LHCN-M2 (cell line): ENCODE results near the gene ANKRD65. TPM values are rescaled to one million over a fixed set of nuclear protein-coding genes. Genes with fewer than 3 reads are reported as not detected.
A peak's percentile ranks its signal among the peaks of the same experiment; 100 is the strongest.
"Not testable (repeated sequence)": the region's sequence is repeated elsewhere in the genome, so short reads cannot be mapped to it uniquely, and the experiment has no call there.

Source experiments
- DNase-seq: peaks from one replicate; pipeline ENCODE4 v3.0.0-alpha.2; 2012; ENCODE audit warnings: low read depth
- polyA plus RNA-seq: library from polyadenylated mRNA; unstranded; fragments of >200 nt; gene quantifications from one replicate; pipeline ENCODE4 v1.2.1, GENCODE V29; 2012; ENCODE audit warnings: missing spikeins
- total RNA-seq: library from RNA; depleted of rRNA; stranded (reverse); fragments of >200 nt; gene quantifications from 2 replicates; pipeline ENCODE4 v1.2.3, GENCODE V29; 2014; rRNA removed

The ANKRD65 gene
- not detected in 2 replicates for total RNA-seq
- 0.17 TPM for polyA plus RNA-seq

GRCh38 chr1:1421147-1421906, at the start of gene ANKRD65:
ANKRD65 (minus strand) TSS chr1:1421276; CDS start chr1:1421005, 271 bp downstream.
- no peak for DNase-seq

DNA sequence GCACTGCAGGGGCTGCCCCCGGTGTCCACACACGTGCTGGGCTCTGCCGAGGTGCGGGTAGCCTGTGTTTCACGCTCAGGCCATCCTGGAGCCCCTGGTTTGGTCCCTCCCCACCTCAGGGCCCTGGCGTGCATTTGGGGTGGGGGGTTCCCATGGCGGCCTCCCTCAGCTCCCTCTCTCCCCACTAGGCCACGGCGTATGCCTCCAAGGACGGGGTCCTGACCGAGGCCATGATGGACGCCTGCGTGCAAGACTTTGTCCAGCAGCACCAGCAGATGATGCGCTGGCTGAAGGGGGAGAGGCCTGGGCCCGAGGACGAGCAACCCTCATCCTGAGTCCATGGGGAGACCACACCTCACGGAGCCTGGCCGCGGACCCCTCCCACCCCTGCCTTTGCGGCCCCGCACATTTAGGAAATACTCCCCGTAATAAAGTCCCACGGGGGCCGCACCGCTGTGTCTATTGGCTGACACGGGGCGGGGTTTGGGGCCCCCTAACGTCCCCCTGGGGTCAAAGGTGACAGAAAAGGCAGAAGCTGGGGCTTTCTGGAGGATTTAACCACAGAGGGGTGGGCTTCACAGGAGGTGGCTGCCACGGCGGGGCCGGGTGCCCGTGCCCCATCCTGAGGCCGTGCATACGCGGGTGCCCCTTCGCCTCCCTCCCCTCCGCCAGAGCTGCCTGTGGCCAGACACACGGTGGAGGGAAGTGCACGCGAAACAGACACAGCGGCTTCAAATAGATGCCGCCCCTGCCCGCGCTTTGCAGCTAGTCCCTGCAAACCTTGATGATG, 47.3 kb upstream of the ANKRD65 start:
- not testable (repeated sequence) for DNase-seq

DNA sequence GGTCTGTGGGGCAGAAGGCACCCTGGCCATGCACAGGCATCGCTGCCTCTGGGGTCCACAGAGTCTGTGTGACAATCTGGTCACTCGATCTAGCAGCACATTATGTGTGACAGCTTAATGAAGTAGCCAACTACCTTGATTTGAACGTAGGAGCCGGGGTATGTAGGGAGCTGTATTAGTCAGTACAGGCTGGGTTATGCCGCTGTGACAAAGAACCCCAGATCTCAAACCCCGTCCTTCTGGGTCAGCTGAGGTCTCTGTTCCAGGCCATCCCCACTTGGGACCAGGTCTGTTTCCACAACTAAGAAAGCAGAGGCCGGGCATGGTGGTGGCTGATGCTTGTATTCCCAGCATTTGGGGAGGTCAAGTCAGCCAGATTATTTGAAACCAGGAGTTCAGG, 42.2 kb upstream of the ANKRD65 start:
- DNase-seq = no peak

DNA sequence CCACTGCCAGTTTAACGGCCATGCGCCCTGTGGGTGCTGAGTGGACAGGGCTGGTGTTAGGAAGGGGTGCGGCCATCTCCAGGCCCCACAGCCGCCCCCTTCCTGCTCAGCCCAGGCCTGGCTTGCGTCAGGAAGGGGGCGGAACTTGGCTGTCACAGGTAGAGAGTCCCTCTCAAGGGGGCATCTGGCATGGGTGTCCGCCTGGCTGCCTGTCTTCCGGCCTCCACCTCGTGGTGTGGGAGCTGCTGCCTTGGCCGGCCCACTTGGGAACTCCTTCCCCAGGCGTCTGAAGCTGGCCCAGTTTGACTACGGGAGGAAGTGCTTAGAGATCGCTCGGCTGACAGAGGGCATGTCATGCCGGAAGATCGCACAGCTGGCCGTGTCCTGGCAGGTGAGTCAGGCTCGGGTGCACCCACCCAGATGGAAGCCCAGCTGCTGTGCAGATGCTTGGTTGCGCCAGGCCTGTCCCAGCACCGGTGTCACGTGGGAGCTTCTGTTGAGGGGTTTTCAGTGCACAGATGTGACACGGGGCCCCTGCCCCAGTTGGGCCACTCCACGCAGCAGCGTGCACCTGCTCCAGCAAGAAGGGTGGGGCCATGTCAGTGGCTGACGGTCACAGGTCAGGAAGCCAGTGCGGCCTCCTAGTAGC, 41.4 kb upstream of the ANKRD65 start:
- peak; percentile 35 for DNase-seq

DNA sequence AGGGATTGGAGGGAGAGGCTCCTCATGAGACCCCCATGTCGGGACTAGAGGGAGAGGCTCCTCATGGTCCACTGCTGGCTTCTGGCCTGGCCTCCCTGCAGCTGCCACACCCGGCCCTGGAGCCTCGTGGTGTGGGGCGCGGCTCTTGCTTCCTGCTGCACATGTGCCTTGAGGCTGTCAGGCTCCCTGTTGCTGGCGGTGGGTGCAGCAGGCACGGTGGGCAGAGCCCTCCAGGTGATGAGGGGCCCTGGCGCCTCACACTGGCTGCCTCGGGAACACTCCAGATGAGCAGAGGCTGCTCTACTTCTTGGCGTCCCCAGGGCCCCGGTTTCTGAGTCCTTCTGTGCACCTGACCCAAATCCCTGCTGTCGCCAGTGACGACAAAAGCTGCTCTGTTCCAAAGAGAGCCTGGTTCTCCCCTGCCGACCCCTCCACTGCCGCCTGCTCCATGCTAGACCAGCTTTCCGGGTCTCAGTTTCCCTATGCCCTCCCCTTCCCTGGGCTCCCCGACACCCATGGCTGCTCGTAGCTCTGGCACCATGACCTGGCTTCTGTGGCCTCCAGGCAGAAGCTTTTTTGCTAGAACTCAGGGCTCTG, 40.7 kb upstream of the ANKRD65 start:
- no peak for DNase-seq

DNA sequence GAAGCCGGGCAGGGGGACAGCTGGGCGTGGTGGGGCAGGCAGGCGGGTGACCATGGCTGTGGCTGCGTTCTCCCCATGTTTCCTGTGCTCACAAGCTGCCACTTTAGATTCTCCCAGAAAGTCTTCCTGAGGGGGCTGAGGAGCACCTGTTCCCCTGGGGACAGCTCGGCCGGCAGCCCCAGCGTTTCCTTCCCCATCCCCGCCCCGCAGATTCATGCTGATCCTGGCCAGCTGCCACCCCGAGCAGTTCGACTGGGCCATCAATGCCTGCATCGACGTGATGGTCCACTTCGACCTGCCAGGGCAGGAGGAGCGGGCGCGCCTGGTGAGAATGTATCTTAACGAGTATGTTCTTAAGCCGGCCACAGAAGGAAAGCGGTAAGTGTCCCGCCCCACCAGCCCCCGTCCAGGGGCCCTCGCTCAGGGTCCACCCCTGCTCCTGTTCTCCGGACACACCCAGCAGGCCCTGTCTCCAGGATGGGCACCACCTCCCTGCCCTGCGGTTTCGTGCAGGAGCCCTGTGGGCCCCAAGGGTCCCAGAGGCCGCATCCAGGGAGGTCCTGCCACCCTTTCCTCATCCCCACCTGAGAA, 39.6 kb upstream of the ANKRD65 start:
- DNase-seq = no peak

GRCh38 chr1:1459711-1460110, 38.6 kb upstream of the ANKRD65 start:
- not testable (repeated sequence) for DNase-seq

GRCh38 chr1:1459156-1459555, 38.1 kb upstream of the ANKRD65 start:
- not testable (repeated sequence) for DNase-seq

GRCh38 chr1:1456683-1457255, 35.7 kb upstream of the ANKRD65 start:
- not testable (repeated sequence) for DNase-seq

GRCh38 chr1:1455934-1456333, 34.9 kb upstream of the ANKRD65 start:
- not testable (repeated sequence) for DNase-seq

- no peak for DNase-seq
Observed at GRCh38 chr1:1455366-1455884, 34.3 kb upstream of the ANKRD65 start.

DNA sequence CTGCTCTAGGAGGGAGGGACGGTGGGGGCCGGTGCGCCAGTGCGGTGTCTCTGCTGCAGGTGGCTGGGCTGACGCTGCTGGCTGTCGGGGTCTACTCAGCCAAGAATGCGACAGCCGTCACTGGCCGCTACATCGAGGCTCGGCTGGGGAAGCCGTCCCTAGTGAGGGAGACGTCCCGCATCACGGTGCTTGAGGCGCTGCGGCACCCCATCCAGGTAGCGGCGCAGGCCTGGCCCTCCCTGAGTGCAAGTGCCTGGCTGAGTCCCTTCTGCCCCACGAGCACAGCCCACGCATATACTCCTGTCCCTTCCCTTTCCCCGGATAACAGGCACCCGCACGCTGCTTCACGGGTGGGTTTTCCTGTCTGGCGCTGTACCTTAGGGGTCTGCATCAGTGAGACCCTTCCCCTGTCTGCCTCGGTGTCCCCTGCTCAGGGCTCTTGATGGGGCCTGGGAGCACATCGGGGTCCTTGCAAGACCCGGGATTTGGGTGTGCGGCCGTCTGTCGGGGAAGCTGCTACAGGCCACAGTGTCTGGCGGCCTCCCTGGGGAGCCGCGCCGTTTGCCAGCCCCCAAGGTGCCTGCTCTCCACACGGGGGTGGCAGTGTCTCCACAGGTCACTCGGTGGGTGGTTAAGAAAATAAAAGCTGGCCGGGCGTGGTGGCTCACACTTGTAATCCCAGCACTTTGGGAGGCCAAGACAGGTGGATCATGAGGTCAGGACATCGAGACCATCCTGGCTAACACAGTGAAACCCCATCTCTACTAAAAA, 33.4 kb upstream of the ANKRD65 start:
- DNase-seq = not testable (repeated sequence)

DNA sequence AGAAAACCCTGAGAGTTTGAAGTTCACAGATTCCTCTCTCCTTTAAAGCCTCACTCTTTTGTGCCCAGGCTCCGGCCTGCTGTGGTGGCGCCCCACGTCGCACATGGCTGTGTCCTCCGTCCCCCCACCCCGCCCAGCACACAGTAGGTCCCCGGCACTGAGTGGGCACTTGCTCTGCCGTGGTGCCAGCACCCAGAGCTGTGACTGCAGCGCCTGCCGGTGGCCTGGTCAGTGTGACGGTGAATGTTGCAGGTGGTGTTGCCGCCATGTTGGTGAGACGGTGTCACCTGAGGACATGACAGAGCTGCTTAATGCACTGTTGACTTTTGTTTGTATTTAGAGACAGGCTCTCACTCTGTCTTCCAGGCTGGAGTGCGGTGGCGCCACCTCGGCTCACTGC, 31.8 kb upstream of the ANKRD65 start:
- DNase-seq = no peak

DNA sequence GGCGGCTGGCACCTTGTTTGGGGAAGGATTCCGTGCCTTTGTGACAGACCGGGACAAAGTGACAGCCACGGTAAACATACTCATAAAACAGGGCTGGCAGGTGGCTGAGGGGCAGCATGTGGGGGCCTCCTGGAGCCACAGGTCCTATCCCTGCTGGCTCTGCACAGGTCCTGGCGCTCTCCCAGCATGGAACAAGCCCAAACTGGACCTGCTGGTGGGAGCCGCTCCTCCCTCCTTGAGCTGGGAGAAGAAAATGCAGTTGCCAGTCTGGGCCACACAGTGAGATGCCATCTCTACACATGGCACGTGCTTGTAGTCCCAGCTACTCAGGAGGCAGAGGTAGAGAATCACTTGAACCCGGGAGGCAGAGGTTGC, 31.3 kb upstream of the ANKRD65 start:
- DNase-seq = not testable (repeated sequence)

GRCh38 chr1:1451696-1452364, 30.8 kb upstream of the ANKRD65 start:
- DNase-seq = no peak

DNA sequence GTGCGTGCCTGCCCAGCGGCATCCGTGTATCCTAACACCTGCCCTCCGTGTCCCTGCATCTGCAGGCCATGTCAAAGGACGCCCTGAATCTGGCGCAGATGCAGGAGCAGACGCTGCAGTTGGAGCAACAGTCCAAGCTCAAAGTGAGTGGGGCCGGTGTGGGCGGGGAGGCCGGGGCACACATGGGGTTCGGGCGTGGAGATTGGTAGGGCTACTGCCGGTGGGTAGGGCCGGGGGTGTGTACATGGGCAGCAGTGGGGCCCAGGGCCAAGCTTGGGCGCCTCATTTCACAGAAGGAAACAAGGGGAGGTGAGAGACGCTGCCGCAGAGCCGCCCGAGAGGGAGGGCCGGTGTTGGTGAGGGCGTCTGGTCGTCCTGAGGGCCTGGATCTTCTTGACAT, 29.5 kb upstream of the ANKRD65 start:
- not testable (repeated sequence) for DNase-seq

DNA sequence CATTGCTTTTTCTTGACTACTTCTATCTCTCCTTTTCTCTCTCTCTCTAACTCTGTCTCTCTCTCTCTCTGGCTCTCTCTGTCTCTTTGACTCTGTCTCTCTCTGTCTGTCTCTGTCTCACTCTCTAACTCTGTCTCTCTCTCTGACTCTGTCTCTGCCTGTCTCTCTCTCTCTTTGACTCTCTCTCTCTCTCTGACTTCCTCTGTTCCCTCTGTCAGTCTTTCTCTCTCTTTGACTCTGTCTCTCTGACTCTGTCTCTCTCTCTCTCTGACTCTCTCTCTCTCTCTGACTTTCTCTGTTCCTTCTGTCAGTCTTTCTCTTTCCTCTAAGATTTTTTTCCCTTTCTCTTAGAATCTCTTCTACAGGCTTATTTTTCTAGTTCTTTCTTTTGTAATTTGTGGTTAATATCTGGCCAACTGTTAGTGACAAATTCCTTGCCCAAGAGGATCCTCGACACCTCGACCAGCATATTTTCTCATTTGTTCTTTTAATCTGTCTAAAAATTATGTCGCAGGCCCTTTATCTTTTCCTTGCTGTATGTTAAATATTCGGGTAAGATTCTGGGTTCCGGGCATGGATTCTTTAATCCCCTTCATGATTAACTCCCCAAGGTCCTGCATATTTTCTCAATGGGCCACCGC, 28.1 kb upstream of the ANKRD65 start, which contains the start of gene ATAD3C:
TSS of gene ATAD3C (plus strand) at position 591 of the 641 bp plus-strand sequence. CDS start 995 bp downstream, outside the sequence.
- DNase-seq = no peak

DNA sequence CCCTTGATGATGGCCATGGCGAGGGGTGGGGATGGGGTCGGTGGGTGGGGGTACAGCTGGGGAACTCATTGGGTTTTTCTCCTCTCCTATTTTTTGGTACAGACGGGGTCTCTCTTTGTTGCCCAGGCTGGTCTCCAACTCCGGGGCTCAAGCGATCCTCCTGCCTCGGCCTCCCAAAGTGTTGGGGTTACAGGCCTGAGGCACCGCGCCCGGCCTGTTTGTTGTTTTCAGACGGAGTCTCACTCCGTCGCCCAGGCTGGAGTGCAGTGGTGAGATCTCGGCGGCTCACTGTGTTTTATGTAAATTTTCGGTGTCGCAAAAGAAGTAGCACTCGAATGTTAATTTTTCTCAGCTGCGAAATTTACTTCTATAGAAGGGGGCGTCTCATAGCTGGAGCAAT, 25.6 kb upstream of the ANKRD65 start:
- not testable (repeated sequence) for DNase-seq
